ENCODE measurements around the gene NEURL1B. TPM values are rescaled to one million over a fixed set of nuclear protein-coding genes. Genes with fewer than 3 reads are reported as not detected.

The NEURL1B gene
- total and polyA plus RNA-seq, 10 of the 15 experiments (the other 5 are each of a cell fraction or from before 2014, with no cell fraction given) = 0.04 to 0.28 (median 0.05) TPM; not detected in 4

DNA sequence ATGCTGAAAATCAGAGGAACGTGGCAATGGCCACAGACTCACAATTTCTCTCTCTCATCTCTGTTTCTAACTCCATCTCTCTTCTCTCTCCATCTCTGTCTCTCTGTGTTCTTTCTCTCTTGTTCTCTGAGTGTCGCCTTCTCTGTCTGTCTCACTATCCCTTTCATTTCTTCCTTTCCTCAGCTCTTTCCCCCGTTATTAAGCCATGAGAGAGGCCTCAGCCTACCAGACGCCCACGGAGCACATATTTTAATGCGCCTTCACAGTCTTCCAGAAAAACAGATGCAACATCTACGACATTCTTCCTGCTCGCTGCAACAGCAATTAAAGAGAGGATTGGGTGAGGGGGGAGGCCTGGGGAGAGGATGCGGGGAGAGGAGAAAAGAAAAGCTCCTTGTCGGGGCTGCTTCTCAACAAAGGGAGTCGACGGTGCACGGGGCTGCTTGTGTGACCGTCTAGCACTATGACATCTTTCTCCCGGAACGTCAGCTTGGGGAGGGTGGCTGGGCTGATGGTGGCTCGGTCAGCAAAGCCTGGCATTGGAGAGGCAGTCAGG lies 37.7 kb upstream of the NEURL1B start (continued):
- TF ChIP-seq, protein P1, sequence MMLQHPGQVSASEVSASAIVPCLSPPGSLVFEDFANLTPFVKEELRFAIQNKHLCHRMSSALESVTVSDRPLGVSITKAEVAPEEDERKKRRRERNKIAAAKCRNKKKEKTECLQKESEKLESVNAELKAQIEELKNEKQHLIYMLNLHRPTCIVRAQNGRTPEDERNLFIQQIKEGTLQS (IDR thresholded peaks at IDR 0.05; ENCODE audit: borderline replicate concordance, extremely low read depth, low read depth, low read length) = no peak
- no peak for TF ChIP-seq EZH2 (IDR thresholded peaks at IDR 0.05; ENCODE audit: borderline replicate concordance, control insufficient read depth, low read depth, low read length)

DNA sequence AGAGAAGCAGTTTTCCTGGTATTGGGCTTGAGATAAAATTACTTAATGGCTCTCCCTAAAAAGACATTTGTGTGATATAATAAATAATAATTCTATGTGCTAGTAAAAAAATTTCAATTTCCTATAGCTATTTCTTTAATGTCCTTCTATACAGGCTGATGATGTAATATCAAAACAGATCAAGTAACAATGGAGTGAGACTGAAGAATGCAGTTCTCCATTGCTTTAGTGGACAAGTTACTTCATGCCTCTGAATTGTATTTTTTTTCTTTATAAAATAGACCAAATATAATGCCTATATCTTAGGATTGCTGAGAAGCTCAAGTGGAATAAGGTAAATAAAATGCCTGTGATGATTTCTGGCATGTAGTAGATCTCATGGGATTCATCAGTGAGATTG lies 35.6 kb upstream of the NEURL1B start:
- H3K4me2 ChIP-seq (ENCODE audit: control insufficient read depth, insufficient read depth) = no peak overlapping the region
- no peaks in the 10 kb centered on the region for H3K4me1 ChIP-seq (ENCODE audit: control insufficient read depth, insufficient read depth, low read length)
- H3K27me3 ChIP-seq (replicated peaks in 1 of 2; ENCODE audit: control insufficient read depth in 2 of 2, insufficient read depth in 2 of 2, low read length in 1 of 2) = peaks cover 0 to 9% of the 10 kb centered on the region in 2 experiments; a peak in 3 of 4 replicates
- intact Hi-C loops (cut with micrococcal nuclease; ENCODE audit: unreplicated experiment) = no loop called here
- no TSS peak for BruUV-seq (replicated peaks)
- ChIA-PET SMC1A (ENCODE audit: uncharacterized antibody, unreplicated experiment) (no interaction called here), CTCF (no interaction called here), POLR2A (no interaction called here), RAD21 (ENCODE audit: unreplicated experiment) (no interaction called here)
- no peaks in the 10 kb centered on the region for H3K36me3 ChIP-seq (ENCODE audit: control insufficient read depth in 2 of 2, insufficient read depth in 2 of 2, low read length in 1 of 2)
- H3K9ac ChIP-seq (ENCODE audit: control insufficient read depth, insufficient read depth, low read length) = no peak overlapping the region
- in situ Hi-C loops (cut with MboI) = no loop called here
- no peak overlapping the region for H3K27ac ChIP-seq (ENCODE audit: control insufficient read depth, insufficient read depth)
- no peak for DNase-seq (ENCODE audit: low read depth, low spot score)
- FAIRE-seq = no peak
- H3K79me2 ChIP-seq (ENCODE audit: control insufficient read depth, insufficient read depth, low read length) = no peaks in the 10 kb centered on the region
- ATAC-seq = no peak
- no peak overlapping the region for H2AFZ ChIP-seq (ENCODE audit: control insufficient read depth, low read depth, low read length)
- H3K9me3 ChIP-seq (replicated peaks; ENCODE audit: control insufficient read depth, insufficient read depth, low read length) = no peaks in the 10 kb centered on the region
- H4K20me1 ChIP-seq (ENCODE audit: control insufficient read depth, insufficient read depth) = no peaks in the 10 kb centered on the region
- no peak overlapping the region for H3K4me3 ChIP-seq
- TF ChIP-seq CBX3 (IDR thresholded peaks at IDR 0.05; ENCODE audit: borderline replicate concordance, low read depth) (no peak), HCFC1 (IDR thresholded peaks at IDR 0.05; ENCODE audit: low read length) (no peak), EGR1 (IDR thresholded peaks at IDR 0.05; ENCODE audit: borderline replicate concordance in 1 of 2, low read depth in 2 of 2, low read length in 2 of 2) (no peak), STAT3 (IDR thresholded peaks at IDR 0.05; ENCODE audit: low read depth, low read length) (no peak), NR2F1 (conservative IDR thresholded peaks at IDR 0.05) (no peak), SP1 (IDR thresholded peaks at IDR 0.05; ENCODE audit: low read depth, low read length) (no peak), POLR2A (IDR thresholded peaks at IDR 0.05; ENCODE audit: low read depth, low read length) (no peak), MTA2 (IDR thresholded peaks at IDR 0.05; ENCODE audit: low read depth) (no peak), RAD51 (IDR thresholded peaks at IDR 0.05) (no peak), SUPT20H (IDR thresholded peaks at IDR 0.05; ENCODE audit: borderline replicate concordance, control insufficient read depth, low read depth, low read length) (no peak)
- TF ChIP-seq, protein P2, sequence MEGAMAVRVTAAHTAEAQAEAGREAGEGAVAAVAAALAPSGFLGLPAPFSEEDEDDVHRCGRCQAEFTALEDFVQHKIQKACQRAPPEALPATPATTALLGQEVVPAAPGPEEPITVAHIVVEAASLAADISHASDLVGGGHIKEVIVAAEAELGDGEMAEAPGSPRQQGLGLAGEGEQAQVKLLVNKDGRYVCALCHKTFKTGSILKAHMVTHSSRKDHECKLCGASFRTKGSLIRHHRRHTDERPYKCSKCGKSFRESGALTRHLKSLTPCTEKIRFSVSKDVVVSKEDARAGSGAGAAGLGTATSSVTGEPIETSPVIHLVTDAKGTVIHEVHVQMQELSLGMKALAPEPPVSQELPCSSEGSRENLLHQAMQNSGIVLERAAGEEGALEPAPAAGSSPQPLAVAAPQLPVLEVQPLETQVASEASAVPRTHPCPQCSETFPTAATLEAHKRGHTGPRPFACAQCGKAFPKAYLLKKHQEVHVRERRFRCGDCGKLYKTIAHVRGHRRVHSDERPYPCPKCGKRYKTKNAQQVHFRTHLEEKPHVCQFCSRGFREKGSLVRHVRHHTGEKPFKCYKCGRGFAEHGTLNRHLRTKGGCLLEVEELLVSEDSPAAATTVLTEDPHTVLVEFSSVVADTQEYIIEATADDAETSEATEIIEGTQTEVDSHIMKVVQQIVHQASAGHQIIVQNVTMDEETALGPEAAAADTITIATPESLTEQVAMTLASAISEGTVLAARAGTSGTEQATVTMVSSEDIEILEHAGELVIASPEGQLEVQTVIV (IDR thresholded peaks at IDR 0.05; ENCODE audit: borderline replicate concordance, partially characterized antibody) = no peak
- TF ChIP-seq, protein P3, sequence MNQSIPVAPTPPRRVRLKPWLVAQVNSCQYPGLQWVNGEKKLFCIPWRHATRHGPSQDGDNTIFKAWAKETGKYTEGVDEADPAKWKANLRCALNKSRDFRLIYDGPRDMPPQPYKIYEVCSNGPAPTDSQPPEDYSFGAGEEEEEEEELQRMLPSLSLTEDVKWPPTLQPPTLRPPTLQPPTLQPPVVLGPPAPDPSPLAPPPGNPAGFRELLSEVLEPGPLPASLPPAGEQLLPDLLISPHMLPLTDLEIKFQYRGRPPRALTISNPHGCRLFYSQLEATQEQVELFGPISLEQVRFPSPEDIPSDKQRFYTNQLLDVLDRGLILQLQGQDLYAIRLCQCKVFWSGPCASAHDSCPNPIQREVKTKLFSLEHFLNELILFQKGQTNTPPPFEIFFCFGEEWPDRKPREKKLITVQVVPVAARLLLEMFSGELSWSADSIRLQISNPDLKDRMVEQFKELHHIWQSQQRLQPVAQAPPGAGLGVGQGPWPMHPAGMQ (IDR thresholded peaks at IDR 0.05; ENCODE audit: borderline replicate concordance) = no peak
- TF ChIP-seq, protein P4, sequence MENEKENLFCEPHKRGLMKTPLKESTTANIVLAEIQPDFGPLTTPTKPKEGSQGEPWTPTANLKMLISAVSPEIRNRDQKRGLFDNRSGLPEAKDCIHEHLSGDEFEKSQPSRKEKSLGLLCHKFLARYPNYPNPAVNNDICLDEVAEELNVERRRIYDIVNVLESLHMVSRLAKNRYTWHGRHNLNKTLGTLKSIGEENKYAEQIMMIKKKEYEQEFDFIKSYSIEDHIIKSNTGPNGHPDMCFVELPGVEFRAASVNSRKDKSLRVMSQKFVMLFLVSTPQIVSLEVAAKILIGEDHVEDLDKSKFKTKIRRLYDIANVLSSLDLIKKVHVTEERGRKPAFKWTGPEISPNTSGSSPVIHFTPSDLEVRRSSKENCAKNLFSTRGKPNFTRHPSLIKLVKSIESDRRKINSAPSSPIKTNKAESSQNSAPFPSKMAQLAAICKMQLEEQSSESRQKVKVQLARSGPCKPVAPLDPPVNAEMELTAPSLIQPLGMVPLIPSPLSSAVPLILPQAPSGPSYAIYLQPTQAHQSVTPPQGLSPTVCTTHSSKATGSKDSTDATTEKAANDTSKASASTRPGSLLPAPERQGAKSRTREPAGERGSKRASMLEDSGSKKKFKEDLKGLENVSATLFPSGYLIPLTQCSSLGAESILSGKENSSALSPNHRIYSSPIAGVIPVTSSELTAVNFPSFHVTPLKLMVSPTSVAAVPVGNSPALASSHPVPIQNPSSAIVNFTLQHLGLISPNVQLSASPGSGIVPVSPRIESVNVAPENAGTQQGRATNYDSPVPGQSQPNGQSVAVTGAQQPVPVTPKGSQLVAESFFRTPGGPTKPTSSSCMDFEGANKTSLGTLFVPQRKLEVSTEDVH (IDR thresholded peaks at IDR 0.05; ENCODE audit: low read depth, partially characterized antibody) = no peak
